Measurements from ENCODE around the gene CPAMD8. TPM values are rescaled to one million over a fixed set of nuclear protein-coding genes. Genes with fewer than 3 reads are reported as not detected.

Gene CPAMD8
- total RNA-seq, 2 experiments from 2014 or later: 0.32 to 1.2 TPM

DNA sequence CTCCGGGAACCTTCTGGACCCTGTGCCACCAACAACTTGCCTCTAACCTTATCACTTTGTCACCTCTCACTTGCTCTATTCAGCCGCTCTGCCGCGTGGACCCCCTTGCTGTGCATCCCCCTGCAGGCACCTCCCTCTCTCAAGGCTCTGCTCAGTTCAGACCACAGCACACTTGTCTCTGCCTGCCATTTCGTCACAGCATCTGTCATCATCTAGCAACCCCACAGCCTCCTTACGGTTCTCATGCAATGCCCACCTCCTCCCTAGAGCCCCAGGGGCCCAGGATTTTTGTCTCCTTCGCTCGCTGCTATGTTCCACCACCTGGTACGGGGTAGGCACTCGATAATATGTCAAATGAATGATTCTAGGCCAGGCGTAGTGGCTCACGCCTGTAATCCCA, 43.8 kb upstream of the CPAMD8 start:
- CTCF ChIA-PET (ENCODE audit: unreplicated experiment): no interaction called here
- no peaks in the 10 kb centered on the region for H3K9me2 ChIP-seq (ENCODE audit: insufficient read depth, low read length)
- no peak overlapping the region for H3K4me3 ChIP-seq (ENCODE audit: low read depth, low read length, poor library complexity, severe bottlenecking)
- DNase-seq (ENCODE audit: low spot score): no peak
- intact Hi-C loops (cut with micrococcal nuclease; ENCODE audit: unreplicated experiment): loop anchor here (10.0 kb wide), 1 partner anchor 626 kb away; no protein-coding TSS in a partner anchor
- POLR2A ChIA-PET: interaction anchor here (0.6 kb wide), 1 partner anchor 55 kb away, joined by 5 read pairs; no protein-coding TSS in a partner anchor
- H3K36me3 ChIP-seq (ENCODE audit: insufficient read depth, low read length): peaks cover 81% of the 10 kb centered on the region
- H3K79me2 ChIP-seq (ENCODE audit: insufficient read depth, low read depth, low read length): peaks cover 68% of the 10 kb centered on the region
- no peak overlapping the region; the same call in 1 of the 2 replicates for H3K4me2 ChIP-seq (ENCODE audit: low read length)
- no peak for TF ChIP-seq EZH2phosphoT487 (IDR thresholded peaks at IDR 0.05; ENCODE audit: borderline replicate concordance, low read depth, low read length)
- TF ChIP-seq CTCF (conservative IDR thresholded peaks at IDR 0.05; ENCODE audit: low read length): no peak
- H4K20me1 ChIP-seq (ENCODE audit: insufficient read depth, low read length): peaks cover 11% of the 10 kb centered on the region
- no peaks in the 10 kb centered on the region for H3K9me3 ChIP-seq (ENCODE audit: low read length)
- H3K4me1 ChIP-seq (ENCODE audit: insufficient read depth, low read length, poor library complexity, severe bottlenecking): peaks cover 53% of the 10 kb centered on the region
- H2AFZ ChIP-seq (ENCODE audit: low read length): no peak overlapping the region
- no TSS peak for BruUV-seq (replicated peaks)
- H3K27ac ChIP-seq (ENCODE audit: low read depth, low read length, poor library complexity, severe bottlenecking): no peak overlapping the region

GRCh38 chr19:17069193-17069592, 42.6 kb upstream of the CPAMD8 start:
- peaks cover 93% of the 10 kb centered on the region for H3K36me3 ChIP-seq (ENCODE audit: insufficient read depth, low read length)
- H3K4me3 ChIP-seq (ENCODE audit: low read depth, low read length, poor library complexity, severe bottlenecking): no peak overlapping the region
- H3K9me2 ChIP-seq (ENCODE audit: insufficient read depth, low read length): no peaks in the 10 kb centered on the region
- CTCF ChIA-PET (ENCODE audit: unreplicated experiment): interaction anchor here (0.6 kb wide), 1 partner anchor 125 kb away, joined by 3 read pairs; no protein-coding TSS in a partner anchor
- no TSS peak for BruUV-seq (replicated peaks)
- H3K27ac ChIP-seq (ENCODE audit: low read depth, low read length, poor library complexity, severe bottlenecking): peak overlapping the region; percentile 40
- no peaks in the 10 kb centered on the region for H3K9me3 ChIP-seq (ENCODE audit: low read length)
- TF ChIP-seq EZH2phosphoT487 (IDR thresholded peaks at IDR 0.05; ENCODE audit: borderline replicate concordance, low read depth, low read length): no peak
- peak; percentile 48 for TF ChIP-seq CTCF (conservative IDR thresholded peaks at IDR 0.05; ENCODE audit: low read length)
- peaks cover 58% of the 10 kb centered on the region for H3K4me1 ChIP-seq (ENCODE audit: insufficient read depth, low read length, poor library complexity, severe bottlenecking)
- H3K4me2 ChIP-seq (ENCODE audit: low read length): peak overlapping the region; percentile 13; the same call in 1 of the 2 replicates
- POLR2A ChIA-PET: interaction anchor here (0.5 kb wide), 1 partner anchor 526 kb away, joined by 4 read pairs; no protein-coding TSS in a partner anchor
- peaks cover 72% of the 10 kb centered on the region for H3K79me2 ChIP-seq (ENCODE audit: insufficient read depth, low read depth, low read length)
- DNase-seq (ENCODE audit: low spot score): peak; percentile 35
- intact Hi-C loops (cut with micrococcal nuclease; ENCODE audit: unreplicated experiment): no loop called here
- H4K20me1 ChIP-seq (ENCODE audit: insufficient read depth, low read length): peaks cover 10% of the 10 kb centered on the region
- no peak overlapping the region for H2AFZ ChIP-seq (ENCODE audit: low read length)

GRCh38 chr19:17063428-17063827, 36.8 kb upstream of the CPAMD8 start:
- H3K27ac ChIP-seq (ENCODE audit: low read depth, low read length, poor library complexity, severe bottlenecking): no peak overlapping the region
- peaks cover 27% of the 10 kb centered on the region for H3K4me1 ChIP-seq (ENCODE audit: insufficient read depth, low read length, poor library complexity, severe bottlenecking)
- intact Hi-C loops (cut with micrococcal nuclease; ENCODE audit: unreplicated experiment): no loop called here
- ChIA-PET CTCF (ENCODE audit: unreplicated experiment) (no interaction called here), POLR2A (no interaction called here)
- H3K9me3 ChIP-seq (ENCODE audit: low read length): no peaks in the 10 kb centered on the region
- H3K4me3 ChIP-seq (ENCODE audit: low read depth, low read length, poor library complexity, severe bottlenecking): no peak overlapping the region
- H4K20me1 ChIP-seq (ENCODE audit: insufficient read depth, low read length): peaks cover 3% of the 10 kb centered on the region; the same call in 1 of the 2 replicates
- no TSS peak for BruUV-seq (replicated peaks)
- TF ChIP-seq EZH2phosphoT487 (IDR thresholded peaks at IDR 0.05; ENCODE audit: borderline replicate concordance, low read depth, low read length) (no peak), CTCF (conservative IDR thresholded peaks at IDR 0.05; ENCODE audit: low read length) (no peak)
- DNase-seq (ENCODE audit: low spot score): no peak
- H2AFZ ChIP-seq (ENCODE audit: low read length): no peak overlapping the region
- H3K9me2 ChIP-seq (ENCODE audit: insufficient read depth, low read length): no peaks in the 10 kb centered on the region
- peaks cover 97% of the 10 kb centered on the region for H3K36me3 ChIP-seq (ENCODE audit: insufficient read depth, low read length)
- H3K79me2 ChIP-seq (ENCODE audit: insufficient read depth, low read depth, low read length): peaks cover 63% of the 10 kb centered on the region
- H3K4me2 ChIP-seq (ENCODE audit: low read length): no peak overlapping the region
